ENCODE results near the gene ZNF22.

ZNF22 gene

GRCh38 chr10:44965104-44965503, 35.6 kb upstream of the ZNF22 start:
- DNase-seq (ENCODE audit: low read depth) = no peak

- no peak for DNase-seq (ENCODE audit: low read depth)
These were observed 35.0 kb upstream of the ZNF22 start for GRCh38 chr10:44965651-44966097.

GRCh38 chr10:44966129-44966815, 34.5 kb upstream of the ZNF22 start:
- no peak for DNase-seq (ENCODE audit: low read depth)

GRCh38 chr10:44966816-44967509, 33.8 kb upstream of the ZNF22 start:
- DNase-seq (ENCODE audit: low read depth) = no peak

- no peak for DNase-seq (ENCODE audit: low read depth)
These were observed 33.1 kb upstream of the ZNF22 start for GRCh38 chr10:44967616-44968015.

GRCh38 chr10:44968091-44968490, 32.6 kb upstream of the ZNF22 start:
- no peak for DNase-seq (ENCODE audit: low read depth)

GRCh38 chr10:44968500-44969400, 32.0 kb upstream of the ZNF22 start:
- DNase-seq (ENCODE audit: low read depth) = no peak

GRCh38 chr10:44969854-44970253, 30.9 kb upstream of the ZNF22 start:
- DNase-seq (ENCODE audit: low read depth) = no peak

- DNase-seq (ENCODE audit: low read depth) = no peak
These were observed 29.8 kb upstream of the ZNF22 start for GRCh38 chr10:44970812-44971395.

- DNase-seq (ENCODE audit: low read depth) = no peak
These were observed 29.3 kb upstream of the ZNF22 start for GRCh38 chr10:44971434-44971833.

GRCh38 chr10:44971935-44972757, 28.6 kb upstream of the ZNF22 start:
- no peak for DNase-seq (ENCODE audit: low read depth)

- DNase-seq (ENCODE audit: low read depth) = no peak
These were observed 27.8 kb upstream of the ZNF22 start for GRCh38 chr10:44972874-44973306.

GRCh38 chr10:44973323-44974081, 27.2 kb upstream of the ZNF22 start:
- DNase-seq (ENCODE audit: low read depth) = no peak

GRCh38 chr10:44974082-44974627, 26.6 kb upstream of the ZNF22 start:
- no peak for DNase-seq (ENCODE audit: low read depth)

- DNase-seq (ENCODE audit: low read depth) = peak; percentile 54
These were observed 25.9 kb upstream of the ZNF22 start for GRCh38 chr10:44974628-44975430.

GRCh38 chr10:44975431-44976331, 25.0 kb upstream of the ZNF22 start:
- no peak for DNase-seq (ENCODE audit: low read depth)

GRCh38 chr10:44976352-44977198, 24.1 kb upstream of the ZNF22 start:
- DNase-seq (ENCODE audit: low read depth) = no peak
